Kidney capillary endothelial cell (primary cell): ENCODE results near the gene NPHS2.

Source experiments
- DNase-seq: peaks from one replicate; pipeline ENCODE4 v3.0.0-alpha.2; 2018; ENCODE audit warnings: low spot score

NPHS2 gene

DNA sequence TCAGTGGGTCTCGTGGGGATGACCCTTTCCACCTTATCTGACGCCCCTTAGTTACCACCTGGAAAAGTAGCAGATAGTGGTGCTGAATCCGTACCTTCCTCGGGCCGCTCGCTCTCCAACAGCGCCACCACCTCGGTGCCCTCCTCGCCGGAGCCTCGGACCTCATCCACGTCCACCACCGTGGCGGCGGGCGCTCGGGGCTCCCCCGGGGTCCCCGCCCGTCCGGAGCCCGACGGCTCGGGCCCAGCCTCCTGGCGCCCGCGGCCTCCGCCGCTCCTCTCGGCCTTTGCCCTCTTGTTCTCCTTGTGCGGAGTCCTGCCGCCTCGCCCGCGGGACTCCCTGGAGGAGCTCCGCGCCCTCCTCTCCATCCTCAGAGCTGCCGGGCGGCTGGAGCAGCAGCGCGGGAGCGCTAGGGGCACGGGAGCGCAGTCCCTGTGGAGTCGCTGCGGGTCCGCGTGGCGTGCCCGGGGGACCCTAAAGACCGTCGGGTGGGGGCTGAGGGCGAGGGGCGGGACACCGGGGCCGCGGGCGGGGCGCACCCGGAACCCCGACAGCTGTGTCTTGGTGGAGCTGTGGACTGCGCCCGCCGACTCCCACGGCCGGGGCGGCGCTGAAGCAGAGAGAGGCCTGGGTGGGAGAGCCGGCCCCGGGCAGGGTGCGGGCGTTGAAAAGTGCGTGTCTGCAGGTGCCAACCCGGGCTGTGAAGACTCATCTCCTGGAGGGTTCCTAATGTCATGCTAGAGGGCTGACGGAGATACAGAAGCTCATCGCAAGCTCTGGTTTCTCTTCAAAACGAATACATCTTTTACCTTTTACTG is at the start of gene NPHS2:
TSS of gene NPHS2 (minus strand) at position 452 of the 818 bp plus-strand sequence. CDS start at position 368, 84 bp downstream.
- no peak for DNase-seq

GRCh38 chr1:179612361-179612760 is 36.6 kb upstream of the NPHS2 start:
- no peak for DNase-seq

DNA sequence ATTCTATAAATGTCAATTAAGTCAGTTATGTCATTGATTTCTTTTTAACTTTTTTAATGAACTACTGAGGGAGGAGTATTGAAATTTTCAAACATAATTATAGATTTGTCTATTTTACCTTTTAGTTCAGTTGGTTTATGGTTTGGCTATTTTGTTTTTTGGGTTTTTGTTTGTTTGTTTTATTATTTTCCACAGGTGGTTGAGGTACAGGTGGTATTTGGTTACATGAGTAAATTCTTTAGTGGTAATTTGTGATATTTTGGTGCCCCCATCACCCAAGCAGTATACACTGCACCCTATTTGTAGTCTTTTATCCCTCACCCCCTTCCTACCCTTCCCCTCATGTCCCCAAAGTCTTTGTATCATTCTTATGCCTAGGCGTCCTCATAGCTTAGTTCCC is 25.3 kb upstream of the NPHS2 start:
- DNase-seq, result no peak

GRCh38 chr1:179599623-179600249 is 24.0 kb upstream of the NPHS2 start:
- DNase-seq, result peak; percentile 16

DNA sequence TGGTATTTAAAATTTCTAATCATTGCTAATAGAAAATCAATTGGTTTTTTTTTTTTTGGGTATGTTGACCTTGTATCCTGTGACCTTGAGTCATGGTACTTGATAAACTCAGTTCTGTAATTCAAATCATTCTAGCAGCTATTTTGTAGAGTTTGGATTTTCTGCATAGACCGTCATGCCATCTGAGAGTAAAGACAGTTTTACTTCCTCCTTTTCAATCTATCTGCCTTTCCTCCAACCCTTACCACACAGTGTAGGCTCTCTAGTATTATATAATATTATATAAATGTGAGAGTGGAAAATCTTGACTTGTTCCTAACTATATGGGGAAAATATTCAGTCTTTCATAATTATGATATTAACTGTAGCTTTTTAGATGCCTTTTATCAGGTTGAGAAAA is 22.9 kb upstream of the NPHS2 start:
- no peak for DNase-seq

GRCh38 chr1:179591592-179592580 is 16.1 kb upstream of the NPHS2 start, which contains the start of gene TDRD5:
Gene TDRD5 (plus strand): TSS chr1:179591832. CDS start chr1:179592616, 784 bp downstream.
- DNase-seq, result no peak

- no peak for DNase-seq
Observed at GRCh38 chr1:179591253-179591591, 15.5 kb upstream of the NPHS2 start.

DNA sequence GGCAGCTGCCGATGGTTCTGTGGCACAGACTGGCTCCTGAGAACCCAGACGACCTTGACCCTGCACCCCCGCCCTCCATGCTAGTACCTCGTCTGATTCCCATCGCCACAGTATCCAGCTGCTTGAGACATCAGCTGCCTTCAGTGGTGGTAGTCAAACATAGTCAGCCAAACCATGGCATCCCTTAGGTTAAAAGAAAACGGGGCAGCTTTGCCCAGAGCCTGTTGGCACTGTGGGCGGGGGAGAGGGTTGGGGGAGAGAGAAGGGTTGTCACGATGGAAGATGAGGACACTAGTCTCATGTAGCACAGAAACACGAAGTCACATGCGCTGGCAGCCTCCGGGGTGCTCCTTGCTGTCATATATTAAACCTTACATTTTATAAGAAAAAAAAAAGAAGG is 14.9 kb upstream of the NPHS2 start:
- no peak for DNase-seq

- DNase-seq, result no peak
Observed at GRCh38 chr1:179589509-179589908, 13.8 kb upstream of the NPHS2 start.

GRCh38 chr1:179588425-179589024 is 12.8 kb upstream of the NPHS2 start:
- DNase-seq, result no peak

GRCh38 chr1:179587336-179587735 is 11.6 kb upstream of the NPHS2 start:
- no peak for DNase-seq

- DNase-seq, result peak; percentile 7
Observed at GRCh38 chr1:179586107-179586823, 10.5 kb upstream of the NPHS2 start.

DNA sequence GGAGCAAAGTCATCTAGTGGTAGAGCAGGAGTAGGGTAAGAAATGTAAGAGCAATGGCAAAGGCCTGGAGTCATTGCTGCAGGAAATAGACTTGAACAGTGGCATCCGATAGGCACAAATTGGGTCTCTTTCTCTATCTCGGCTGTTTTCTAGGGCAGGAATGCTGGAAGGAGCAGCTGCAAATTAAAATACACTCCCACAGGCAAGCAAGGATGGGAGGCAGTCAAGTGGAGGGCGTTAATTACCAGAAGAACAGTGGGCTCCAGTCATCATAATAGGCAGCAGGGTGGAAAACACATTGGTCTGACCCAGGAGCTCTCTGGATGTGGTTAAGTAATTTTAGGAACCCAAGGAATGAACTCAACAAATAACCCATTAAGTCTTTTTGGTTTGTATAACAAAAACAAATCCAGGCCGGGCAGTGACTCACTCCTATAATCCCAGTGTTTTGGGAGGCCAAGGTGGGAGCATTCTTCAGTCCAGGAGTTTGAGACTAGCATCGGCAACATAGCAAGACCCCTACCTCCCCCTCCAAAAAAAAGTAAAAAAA is 8.1 kb upstream of the NPHS2 start:
- no peak for DNase-seq

GRCh38 chr1:179576509-179576908 is 761 bp upstream of the NPHS2 start:
- DNase-seq, result no peak

GRCh38 chr1:179558078-179558477 is 17.7 kb downstream of the NPHS2 start:
- DNase-seq, result no peak

- DNase-seq, result no peak
Observed at GRCh38 chr1:179554427-179554826, 21.3 kb downstream of the NPHS2 start.

- no peak for DNase-seq
Observed at GRCh38 chr1:179550746-179551682, 24.7 kb downstream of the NPHS2 start.

- DNase-seq, result no peak
Observed at GRCh38 chr1:179549368-179549700, 26.4 kb downstream of the NPHS2 start.

- DNase-seq, result no peak
Observed at GRCh38 chr1:179548666-179549367, 26.9 kb downstream of the NPHS2 start.
